Mucosa of descending colon (tissue), 3 donors: Measurements from ENCODE around the gene NAA80. TPM values are rescaled to one million over a fixed set of nuclear protein-coding genes. Genes with fewer than 3 reads are reported as not detected.

Experiments used
- ATAC-seq: fragments of 200-7000 bp; cut with Tn5 transposase; one replicate; pipeline ENCODE4 v1.9.1; 2020; ENCODE audit warnings: mild to moderate bottlenecking, moderate library complexity
- DNase-seq, 3 donors: peaks; one replicate each; pipeline ENCODE4 v3.0.0-alpha.2; 2020
- H3K36me3 ChIP-seq: fragments of 200-600 bp; one replicate; pipeline ENCODE4 v1.8.0; 2021; ENCODE audit warnings: low read depth, mild to moderate bottlenecking
- H3K4me1 ChIP-seq: fragments of 200-600 bp; one replicate; pipeline ENCODE4 v1.8.0; 2021; ENCODE audit warnings: low read depth, mild to moderate bottlenecking
- H3K4me3 ChIP-seq: fragments of 200-600 bp; one replicate; pipeline ENCODE4 v1.8.0; 2021; ENCODE audit warnings: mild to moderate bottlenecking
- H3K9me3 ChIP-seq: fragments of 200-600 bp; one replicate; pipeline ENCODE4 v1.8.0; 2021; ENCODE audit warnings: mild to moderate bottlenecking
- intact Hi-C, 2 donors: fragments of 100-400 bp; cut with DNase I in 1 of 2; cut with micrococcal nuclease in 1 of 2; formaldehyde crosslinking; loops; one replicate each; pipeline versions ENCODE4 v1.11.0 to v1.11.1; 2022; cut with DNase I, micrococcal nuclease
- total RNA-seq, 3 donors: library from RNA; stranded (reverse); fragmentation: NEBNext Ultra II Directional in 2 of 3; extraction: Animal tissue kit (Norgen Biotek cat#: 25700) in 2 of 3; gene quantifications; one replicate each; pipeline versions ENCODE4 v1.2.1 to v1.2.4, GENCODE V29; 2021 to 2023
- TF ChIP-seq, protein P1 (sequence below): fragments of 200-600 bp; IDR thresholded peaks from one replicate; pipeline ENCODE4 v1.8.0; 2022; ENCODE audit warnings: antibody characterized with exemption, mild to moderate bottlenecking
- donor health status: DM: no; HTN: no; CAD: no; lungs with moderate emphysema.
- donor health status: DM: no; HTN: no; CAD: no.
- donor health status: DM: no; HTN: yes; CAD: no.

NAA80 gene
- total RNA-seq, 3 donors from 2014 or later = 7.0 to 10.1 (median 8.4) TPM

DNA sequence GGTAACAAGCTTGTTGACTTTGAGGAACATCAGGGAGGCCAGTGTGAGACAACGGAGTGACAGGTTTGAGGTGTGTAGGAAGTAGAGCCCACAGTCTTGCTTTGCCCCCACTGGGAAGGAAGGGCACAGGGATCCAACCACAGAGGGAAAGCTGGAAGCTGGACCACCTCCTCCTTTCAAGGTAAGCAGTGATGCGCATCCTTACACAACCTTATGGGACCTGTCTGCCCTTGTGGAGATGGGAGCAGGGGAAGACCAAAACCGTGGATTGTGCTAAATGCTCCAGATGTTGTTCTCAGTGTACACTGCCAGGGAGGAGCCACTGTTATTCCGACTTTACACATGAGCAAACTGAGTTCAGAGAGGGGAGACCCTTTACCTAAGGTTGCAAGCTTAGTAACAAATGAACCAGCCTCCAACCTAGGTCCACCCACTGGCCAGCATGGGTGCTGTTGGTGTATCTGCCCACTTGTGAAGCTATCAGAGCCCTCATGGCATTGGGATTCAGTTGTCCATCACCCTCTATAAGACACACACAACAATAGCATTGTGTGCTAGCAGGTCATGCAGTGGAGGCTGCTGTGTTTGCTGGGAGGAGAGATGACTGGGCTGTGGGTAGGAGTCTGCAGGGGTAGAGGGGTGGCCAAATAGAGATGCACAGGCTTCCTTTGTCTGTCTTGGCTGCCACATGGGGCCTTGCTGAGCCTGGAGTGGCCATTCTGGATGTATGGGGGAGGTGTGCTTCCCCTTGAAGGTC, 20.9 kb downstream of the NAA80 start:
- ATAC-seq = no peak
- TF ChIP-seq, protein P1, sequence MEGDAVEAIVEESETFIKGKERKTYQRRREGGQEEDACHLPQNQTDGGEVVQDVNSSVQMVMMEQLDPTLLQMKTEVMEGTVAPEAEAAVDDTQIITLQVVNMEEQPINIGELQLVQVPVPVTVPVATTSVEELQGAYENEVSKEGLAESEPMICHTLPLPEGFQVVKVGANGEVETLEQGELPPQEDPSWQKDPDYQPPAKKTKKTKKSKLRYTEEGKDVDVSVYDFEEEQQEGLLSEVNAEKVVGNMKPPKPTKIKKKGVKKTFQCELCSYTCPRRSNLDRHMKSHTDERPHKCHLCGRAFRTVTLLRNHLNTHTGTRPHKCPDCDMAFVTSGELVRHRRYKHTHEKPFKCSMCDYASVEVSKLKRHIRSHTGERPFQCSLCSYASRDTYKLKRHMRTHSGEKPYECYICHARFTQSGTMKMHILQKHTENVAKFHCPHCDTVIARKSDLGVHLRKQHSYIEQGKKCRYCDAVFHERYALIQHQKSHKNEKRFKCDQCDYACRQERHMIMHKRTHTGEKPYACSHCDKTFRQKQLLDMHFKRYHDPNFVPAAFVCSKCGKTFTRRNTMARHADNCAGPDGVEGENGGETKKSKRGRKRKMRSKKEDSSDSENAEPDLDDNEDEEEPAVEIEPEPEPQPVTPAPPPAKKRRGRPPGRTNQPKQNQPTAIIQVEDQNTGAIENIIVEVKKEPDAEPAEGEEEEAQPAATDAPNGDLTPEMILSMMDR = no peak
- Histone ChIP-seq H3K36me3 (no peaks in the 10 kb centered on the region), H3K4me3 (no peak overlapping the region), H3K9me3 (no peaks in the 10 kb centered on the region), H3K4me1 (peaks cover 8% of the 10 kb centered on the region)
- intact Hi-C loops = loop anchor here (10.0 kb wide), 2 partner anchors 54 to 84 kb away; partner anchors contain the start of gene GNAT1 (in 2 of the 2)
- no peak for DNase-seq

DNA sequence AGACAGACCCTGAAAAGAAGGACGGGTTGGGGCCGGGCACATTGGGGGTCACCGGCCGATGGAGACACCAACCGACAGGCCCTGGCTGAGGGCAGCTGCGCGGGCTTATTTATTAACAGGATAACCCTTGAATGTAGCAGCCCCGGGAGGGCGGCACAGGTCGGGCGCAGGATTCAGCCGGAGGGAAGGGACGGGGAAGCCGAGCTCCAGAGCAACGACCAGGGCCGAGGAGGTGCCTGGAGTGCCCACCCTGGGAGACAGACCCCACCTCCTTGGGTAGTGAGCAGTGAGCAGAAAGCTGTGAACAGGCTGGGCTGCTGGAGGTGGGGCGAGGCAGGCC, 22.5 kb downstream of the NAA80 start:
- no peak for ATAC-seq
- Histone ChIP-seq H3K4me3 (no peak overlapping the region), H3K9me3 (no peaks in the 10 kb centered on the region), H3K36me3 (no peaks in the 10 kb centered on the region), H3K4me1 (peaks cover 15% of the 10 kb centered on the region)
- intact Hi-C loops = loop anchor here (10.0 kb wide), 2 partner anchors 52 to 82 kb away; partner anchors contain the start of gene GNAT1 (in 2 of the 2)
- TF ChIP-seq, protein P1 = no peak
- DNase-seq = no peak

DNA sequence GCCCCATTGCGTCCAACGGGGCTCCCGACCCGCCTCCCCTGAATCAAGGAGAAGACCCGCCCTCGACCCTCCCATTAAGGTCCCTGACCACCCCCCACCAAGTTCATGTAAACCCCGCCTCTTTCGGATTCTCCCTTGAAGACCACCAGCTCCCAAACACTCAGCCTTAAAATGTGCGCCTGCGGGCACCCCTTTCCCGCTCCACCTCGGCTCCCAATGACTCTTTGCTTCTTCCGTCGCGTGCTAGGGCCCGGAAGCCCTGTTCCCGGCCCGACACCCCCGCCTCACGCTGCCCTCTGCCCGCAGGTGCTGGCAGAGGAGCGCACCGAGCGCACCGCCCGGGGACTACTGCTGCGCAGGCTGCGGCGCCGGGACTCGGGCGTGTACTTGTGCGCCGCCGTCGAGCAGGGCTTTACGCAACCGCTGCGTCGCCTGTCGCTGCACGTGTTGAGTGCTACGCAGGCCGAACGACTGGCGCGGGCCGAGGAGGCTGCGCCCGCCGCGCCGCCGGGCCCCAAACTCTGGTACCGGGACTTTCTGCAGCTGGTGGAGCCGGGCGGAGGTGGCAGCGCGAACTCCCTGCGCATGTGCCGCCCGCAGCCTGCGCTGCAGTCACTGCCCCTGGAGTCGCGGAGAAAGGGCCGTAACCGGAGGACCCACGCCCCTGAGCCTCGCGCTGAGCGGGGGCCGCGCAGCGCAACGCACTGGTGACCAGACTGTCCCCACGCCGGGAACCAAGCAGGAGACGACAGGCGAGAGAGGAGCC, 23.0 kb downstream of the NAA80 start:
- Histone ChIP-seq H3K4me1 (peaks cover 21% of the 10 kb centered on the region), H3K36me3 (no peaks in the 10 kb centered on the region), H3K4me3 (no peak overlapping the region), H3K9me3 (no peaks in the 10 kb centered on the region)
- ATAC-seq = no peak
- TF ChIP-seq, protein P1 = no peak
- intact Hi-C loops = loop anchor here (10.0 kb wide), 2 partner anchors 51 to 81 kb away; partner anchors contain the start of gene GNAT1 (in 2 of the 2)
- DNase-seq = no peak

DNA sequence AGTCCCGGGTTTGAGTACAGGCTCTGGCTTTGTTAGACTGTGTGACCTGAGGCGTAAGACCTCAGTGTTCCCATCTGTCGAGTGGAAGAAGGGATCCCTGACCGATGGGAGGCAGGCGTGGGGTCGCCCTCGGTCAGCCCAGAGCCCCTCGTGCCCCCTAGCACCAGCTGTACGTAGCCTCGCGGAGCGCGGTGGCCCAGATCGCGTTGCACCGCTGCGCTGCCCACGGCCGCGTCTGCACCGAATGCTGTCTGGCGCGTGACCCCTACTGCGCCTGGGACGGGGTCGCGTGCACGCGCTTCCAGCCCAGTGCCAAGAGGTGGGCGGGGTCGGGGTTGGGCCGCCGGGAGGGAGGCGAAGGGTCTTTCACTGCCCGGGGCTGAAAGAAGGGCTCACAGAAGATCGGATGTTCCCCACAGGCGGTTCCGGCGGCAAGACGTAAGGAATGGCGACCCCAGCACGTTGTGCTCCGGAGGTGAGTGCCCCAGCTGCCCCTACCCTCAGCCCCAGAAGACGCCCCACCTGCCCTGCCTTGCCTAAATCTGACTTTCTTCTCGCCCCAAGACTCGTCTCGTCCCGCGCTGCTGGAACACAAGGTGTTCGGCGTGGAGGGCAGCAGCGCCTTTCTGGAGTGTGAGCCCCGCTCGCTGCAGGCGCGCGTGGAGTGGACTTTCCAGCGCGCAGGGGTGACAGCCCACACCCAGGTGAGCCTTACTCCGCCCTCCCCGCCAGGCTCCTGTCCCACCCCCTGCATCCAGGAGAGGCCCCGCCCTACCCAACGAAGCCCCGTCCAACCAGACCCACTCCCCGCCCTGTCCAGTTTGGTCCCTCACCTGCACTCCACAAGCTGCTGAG, 23.8 kb downstream of the NAA80 start:
- H3K4me1 ChIP-seq = peaks cover 24% of the 10 kb centered on the region

More for the DNA sequence above, 23.8 kb downstream of the NAA80 start:
- ATAC-seq = no peak
- intact Hi-C loops = loop anchor here (10.0 kb wide), 2 partner anchors 51 to 81 kb away; partner anchors contain the start of gene GNAT1 (in 2 of the 2)
- TF ChIP-seq, protein P1 = no peak
- H3K4me3 ChIP-seq = no peak overlapping the region
- no peak for DNase-seq
- no peaks in the 10 kb centered on the region for H3K9me3 ChIP-seq
- no peaks in the 10 kb centered on the region for H3K36me3 ChIP-seq
